ENCODE results near the gene MAGEF1. TPM values are rescaled to one million over a fixed set of nuclear protein-coding genes. Genes with fewer than 3 reads are reported as not detected.

MAGEF1 gene
- total and polyA plus RNA-seq, 2 of the 13 experiments (the other 11 are each of a cell fraction or from before 2014, with no cell fraction given): 26.0 to 62.4 TPM

DNA sequence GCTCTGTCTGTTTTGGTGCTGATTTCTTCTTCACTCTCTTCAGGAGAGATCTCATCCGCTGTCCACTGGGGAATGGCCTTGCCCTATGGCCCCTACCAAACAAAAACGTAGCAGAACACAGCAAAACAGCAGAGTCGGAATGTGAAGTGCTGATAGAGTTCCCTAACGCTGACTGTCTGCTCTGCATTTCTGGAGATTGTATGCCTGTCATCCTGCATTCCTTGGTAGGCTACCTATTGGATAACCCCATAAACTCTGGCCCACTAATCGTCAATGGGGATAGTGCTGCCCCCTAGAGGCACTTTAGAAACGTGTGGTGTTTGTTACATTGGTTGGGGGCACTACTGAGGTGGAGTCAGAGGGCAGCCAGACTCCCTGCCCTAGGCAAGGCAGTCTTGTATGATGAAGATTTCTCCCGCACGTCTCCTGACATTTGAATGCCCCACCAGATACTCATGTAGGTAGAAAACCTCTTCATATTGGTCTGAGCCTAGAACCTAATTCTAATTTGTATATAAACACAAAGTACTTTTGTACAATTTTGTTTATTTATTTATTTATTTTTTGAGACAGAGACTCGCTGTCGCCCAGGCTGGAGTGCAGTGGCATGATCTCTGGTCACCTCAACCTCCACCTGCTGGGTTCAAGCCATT lies 15.6 kb upstream of the MAGEF1 start (continued):
- TF ChIP-seq ZNF761 (CRISPR knock-in tag; conservative IDR thresholded peaks at IDR 0.05): no peak
- TF ChIP-seq GATAD2A (CRISPR knock-in tag; IDR thresholded peaks at IDR 0.05): no peak
- TF ChIP-seq ZSCAN29 (CRISPR knock-in tag; conservative IDR thresholded peaks at IDR 0.05): no peak
- TF ChIP-seq, protein P1, sequence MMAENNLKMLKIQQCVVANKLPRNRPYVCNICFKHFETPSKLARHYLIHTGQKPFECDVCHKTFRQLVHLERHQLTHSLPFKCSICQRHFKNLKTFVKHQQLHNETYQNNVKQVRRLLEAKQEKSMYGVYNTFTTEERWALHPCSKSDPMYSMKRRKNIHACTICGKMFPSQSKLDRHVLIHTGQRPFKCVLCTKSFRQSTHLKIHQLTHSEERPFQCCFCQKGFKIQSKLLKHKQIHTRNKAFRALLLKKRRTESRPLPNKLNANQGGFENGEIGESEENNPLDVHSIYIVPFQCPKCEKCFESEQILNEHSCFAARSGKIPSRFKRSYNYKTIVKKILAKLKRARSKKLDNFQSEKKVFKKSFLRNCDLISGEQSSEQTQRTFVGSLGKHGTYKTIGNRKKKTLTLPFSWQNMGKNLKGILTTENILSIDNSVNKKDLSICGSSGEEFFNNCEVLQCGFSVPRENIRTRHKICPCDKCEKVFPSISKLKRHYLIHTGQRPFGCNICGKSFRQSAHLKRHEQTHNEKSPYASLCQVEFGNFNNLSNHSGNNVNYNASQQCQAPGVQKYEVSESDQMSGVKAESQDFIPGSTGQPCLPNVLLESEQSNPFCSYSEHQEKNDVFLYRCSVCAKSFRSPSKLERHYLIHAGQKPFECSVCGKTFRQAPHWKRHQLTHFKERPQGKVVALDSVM (CRISPR knock-in tag; IDR thresholded peaks at IDR 0.05): no peak
- TF ChIP-seq EED (CRISPR knock-in tag; IDR thresholded peaks at IDR 0.05): no peak
- TF ChIP-seq, protein P2, sequence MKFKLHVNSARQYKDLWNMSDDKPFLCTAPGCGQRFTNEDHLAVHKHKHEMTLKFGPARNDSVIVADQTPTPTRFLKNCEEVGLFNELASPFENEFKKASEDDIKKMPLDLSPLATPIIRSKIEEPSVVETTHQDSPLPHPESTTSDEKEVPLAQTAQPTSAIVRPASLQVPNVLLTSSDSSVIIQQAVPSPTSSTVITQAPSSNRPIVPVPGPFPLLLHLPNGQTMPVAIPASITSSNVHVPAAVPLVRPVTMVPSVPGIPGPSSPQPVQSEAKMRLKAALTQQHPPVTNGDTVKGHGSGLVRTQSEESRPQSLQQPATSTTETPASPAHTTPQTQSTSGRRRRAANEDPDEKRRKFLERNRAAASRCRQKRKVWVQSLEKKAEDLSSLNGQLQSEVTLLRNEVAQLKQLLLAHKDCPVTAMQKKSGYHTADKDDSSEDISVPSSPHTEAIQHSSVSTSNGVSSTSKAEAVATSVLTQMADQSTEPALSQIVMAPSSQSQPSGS (CRISPR knock-in tag; IDR thresholded peaks at IDR 0.05): no peak
- TF ChIP-seq SP1 (IDR thresholded peaks at IDR 0.05): no peak
- TF ChIP-seq SP1 (CRISPR knock-in tag; IDR thresholded peaks at IDR 0.05): no peak
- no peak for TF ChIP-seq ZNF296 (CRISPR knock-in tag; conservative IDR thresholded peaks at IDR 0.05)
- TF ChIP-seq, protein P3, sequence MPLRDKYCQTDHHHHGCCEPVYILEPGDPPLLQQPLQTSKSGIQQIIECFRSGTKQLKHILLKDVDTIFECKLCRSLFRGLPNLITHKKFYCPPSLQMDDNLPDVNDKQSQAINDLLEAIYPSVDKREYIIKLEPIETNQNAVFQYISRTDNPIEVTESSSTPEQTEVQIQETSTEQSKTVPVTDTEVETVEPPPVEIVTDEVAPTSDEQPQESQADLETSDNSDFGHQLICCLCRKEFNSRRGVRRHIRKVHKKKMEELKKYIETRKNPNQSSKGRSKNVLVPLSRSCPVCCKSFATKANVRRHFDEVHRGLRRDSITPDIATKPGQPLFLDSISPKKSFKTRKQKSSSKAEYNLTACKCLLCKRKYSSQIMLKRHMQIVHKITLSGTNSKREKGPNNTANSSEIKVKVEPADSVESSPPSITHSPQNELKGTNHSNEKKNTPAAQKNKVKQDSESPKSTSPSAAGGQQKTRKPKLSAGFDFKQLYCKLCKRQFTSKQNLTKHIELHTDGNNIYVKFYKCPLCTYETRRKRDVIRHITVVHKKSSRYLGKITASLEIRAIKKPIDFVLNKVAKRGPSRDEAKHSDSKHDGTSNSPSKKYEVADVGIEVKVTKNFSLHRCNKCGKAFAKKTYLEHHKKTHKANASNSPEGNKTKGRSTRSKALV (CRISPR knock-in tag; IDR thresholded peaks at IDR 0.05): no peak
- TF ChIP-seq, protein P4, sequence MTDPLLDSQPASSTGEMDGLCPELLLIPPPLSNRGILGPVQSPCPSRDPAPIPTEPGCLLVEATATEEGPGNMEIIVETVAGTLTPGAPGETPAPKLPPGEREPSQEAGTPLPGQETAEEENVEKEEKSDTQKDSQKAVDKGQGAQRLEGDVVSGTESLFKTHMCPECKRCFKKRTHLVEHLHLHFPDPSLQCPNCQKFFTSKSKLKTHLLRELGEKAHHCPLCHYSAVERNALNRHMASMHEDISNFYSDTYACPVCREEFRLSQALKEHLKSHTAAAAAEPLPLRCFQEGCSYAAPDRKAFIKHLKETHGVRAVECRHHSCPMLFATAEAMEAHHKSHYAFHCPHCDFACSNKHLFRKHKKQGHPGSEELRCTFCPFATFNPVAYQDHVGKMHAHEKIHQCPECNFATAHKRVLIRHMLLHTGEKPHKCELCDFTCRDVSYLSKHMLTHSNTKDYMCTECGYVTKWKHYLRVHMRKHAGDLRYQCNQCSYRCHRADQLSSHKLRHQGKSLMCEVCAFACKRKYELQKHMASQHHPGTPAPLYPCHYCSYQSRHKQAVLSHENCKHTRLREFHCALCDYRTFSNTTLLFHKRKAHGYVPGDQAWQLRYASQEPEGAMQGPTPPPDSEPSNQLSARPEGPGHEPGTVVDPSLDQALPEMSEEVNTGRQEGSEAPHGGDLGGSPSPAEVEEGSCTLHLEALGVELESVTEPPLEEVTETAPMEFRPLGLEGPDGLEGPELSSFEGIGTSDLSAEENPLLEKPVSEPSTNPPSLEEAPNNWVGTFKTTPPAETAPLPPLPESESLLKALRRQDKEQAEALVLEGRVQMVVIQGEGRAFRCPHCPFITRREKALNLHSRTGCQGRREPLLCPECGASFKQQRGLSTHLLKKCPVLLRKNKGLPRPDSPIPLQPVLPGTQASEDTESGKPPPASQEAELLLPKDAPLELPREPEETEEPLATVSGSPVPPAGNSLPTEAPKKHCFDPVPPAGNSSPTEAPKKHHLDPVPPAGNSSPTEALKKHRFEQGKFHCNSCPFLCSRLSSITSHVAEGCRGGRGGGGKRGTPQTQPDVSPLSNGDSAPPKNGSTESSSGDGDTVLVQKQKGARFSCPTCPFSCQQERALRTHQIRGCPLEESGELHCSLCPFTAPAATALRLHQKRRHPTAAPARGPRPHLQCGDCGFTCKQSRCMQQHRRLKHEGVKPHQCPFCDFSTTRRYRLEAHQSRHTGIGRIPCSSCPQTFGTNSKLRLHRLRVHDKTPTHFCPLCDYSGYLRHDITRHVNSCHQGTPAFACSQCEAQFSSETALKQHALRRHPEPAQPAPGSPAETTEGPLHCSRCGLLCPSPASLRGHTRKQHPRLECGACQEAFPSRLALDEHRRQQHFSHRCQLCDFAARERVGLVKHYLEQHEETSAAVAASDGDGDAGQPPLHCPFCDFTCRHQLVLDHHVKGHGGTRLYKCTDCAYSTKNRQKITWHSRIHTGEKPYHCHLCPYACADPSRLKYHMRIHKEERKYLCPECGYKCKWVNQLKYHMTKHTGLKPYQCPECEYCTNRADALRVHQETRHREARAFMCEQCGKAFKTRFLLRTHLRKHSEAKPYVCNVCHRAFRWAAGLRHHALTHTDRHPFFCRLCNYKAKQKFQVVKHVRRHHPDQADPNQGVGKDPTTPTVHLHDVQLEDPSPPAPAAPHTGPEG (CRISPR knock-in tag; IDR thresholded peaks at IDR 0.05): no peak
- no peak for TF ChIP-seq TSC22D2 (CRISPR knock-in tag; IDR thresholded peaks at IDR 0.05; ENCODE audit: borderline replicate concordance)
- TF ChIP-seq KLF16 (CRISPR knock-in tag; IDR thresholded peaks at IDR 0.05): 0 out of 4 replicates have a peak, but pooled peaks of 1 of the 2 experiments have one; percentile 18
- no peak for TF ChIP-seq ZNF12 (CRISPR knock-in tag; IDR thresholded peaks at IDR 0.05)
- TF ChIP-seq RXRB (CRISPR knock-in tag; IDR thresholded peaks at IDR 0.05; ENCODE audit: borderline replicate concordance): peak; percentile 76
- TF ChIP-seq, protein P5, sequence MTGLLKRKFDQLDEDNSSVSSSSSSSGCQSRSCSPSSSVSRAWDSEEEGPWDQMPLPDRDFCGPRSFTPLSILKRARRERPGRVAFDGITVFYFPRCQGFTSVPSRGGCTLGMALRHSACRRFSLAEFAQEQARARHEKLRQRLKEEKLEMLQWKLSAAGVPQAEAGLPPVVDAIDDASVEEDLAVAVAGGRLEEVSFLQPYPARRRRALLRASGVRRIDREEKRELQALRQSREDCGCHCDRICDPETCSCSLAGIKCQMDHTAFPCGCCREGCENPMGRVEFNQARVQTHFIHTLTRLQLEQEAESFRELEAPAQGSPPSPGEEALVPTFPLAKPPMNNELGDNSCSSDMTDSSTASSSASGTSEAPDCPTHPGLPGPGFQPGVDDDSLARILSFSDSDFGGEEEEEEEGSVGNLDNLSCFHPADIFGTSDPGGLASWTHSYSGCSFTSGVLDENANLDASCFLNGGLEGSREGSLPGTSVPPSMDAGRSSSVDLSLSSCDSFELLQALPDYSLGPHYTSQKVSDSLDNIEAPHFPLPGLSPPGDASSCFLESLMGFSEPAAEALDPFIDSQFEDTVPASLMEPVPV (CRISPR knock-in tag; IDR thresholded peaks at IDR 0.05): no peak
- no peak for TF ChIP-seq SIN3A (IDR thresholded peaks at IDR 0.05; ENCODE audit: borderline replicate concordance, low read depth, low read length)
